Upper lobe of left lung (tissue), 4 donors: ENCODE results near the gene LZTS3.

ENCODE experiments used
- POLR2A ChIP-seq, 4 donors: fragments of 450-650 bp; IDR thresholded peaks; one replicate each; pipeline ENCODE4 v1.5.1; 2016 to 2017; ENCODE audit warnings: antibody characterized with exemption in 4 of 4, mild to moderate bottlenecking in 2 of 4
- POLR2AphosphoS5 ChIP-seq, 2 donors: sonication (generic); formaldehyde crosslinking; IDR thresholded peaks; one replicate each; pipeline ENCODE4 v1.5.1; 2017; ENCODE audit warnings: antibody characterized with exemption in 2 of 2
- TF ChIP-seq, protein P1 (sequence below), 6 experiments: fragments of 450-650 bp in 4 of 6; fragments of 200-600 bp in 2 of 6; sonication (generic) in 2 of 6; IDR thresholded peaks; one replicate each; pipeline ENCODE4 v1.5.1; 2016 to 2019; ENCODE audit warnings: antibody characterized with exemption in 6 of 6

DNA sequence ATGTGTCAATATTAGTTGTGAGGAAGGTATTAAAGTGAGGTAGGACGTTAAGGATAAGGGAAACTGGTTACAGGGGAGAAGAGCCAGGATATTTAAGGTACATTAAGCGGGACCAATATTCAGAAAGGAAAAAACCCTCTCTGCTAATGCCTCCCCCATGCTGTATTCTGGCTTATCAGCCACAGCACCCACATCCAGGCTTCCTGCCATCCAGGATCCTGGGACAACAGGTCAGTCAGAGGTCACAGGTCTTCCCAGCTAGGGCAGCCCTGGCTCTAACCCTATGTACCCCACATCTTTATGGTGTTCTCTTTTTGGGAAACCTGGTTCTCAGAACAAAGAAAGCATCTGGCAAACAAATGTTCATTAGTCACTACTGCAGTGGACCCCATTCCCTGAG lies 25.9 kb upstream of the LZTS3 start:
- TF ChIP-seq, protein P1, sequence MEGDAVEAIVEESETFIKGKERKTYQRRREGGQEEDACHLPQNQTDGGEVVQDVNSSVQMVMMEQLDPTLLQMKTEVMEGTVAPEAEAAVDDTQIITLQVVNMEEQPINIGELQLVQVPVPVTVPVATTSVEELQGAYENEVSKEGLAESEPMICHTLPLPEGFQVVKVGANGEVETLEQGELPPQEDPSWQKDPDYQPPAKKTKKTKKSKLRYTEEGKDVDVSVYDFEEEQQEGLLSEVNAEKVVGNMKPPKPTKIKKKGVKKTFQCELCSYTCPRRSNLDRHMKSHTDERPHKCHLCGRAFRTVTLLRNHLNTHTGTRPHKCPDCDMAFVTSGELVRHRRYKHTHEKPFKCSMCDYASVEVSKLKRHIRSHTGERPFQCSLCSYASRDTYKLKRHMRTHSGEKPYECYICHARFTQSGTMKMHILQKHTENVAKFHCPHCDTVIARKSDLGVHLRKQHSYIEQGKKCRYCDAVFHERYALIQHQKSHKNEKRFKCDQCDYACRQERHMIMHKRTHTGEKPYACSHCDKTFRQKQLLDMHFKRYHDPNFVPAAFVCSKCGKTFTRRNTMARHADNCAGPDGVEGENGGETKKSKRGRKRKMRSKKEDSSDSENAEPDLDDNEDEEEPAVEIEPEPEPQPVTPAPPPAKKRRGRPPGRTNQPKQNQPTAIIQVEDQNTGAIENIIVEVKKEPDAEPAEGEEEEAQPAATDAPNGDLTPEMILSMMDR (IDR thresholded peaks at IDR 0.05), result no peak
- TF ChIP-seq POLR2A (IDR thresholded peaks at IDR 0.05) (no peak), POLR2AphosphoS5 (IDR thresholded peaks at IDR 0.05) (no peak)
